GM12878 (cell line): Measurements from ENCODE around the gene PPOX. TPM values are rescaled to one million over a fixed set of nuclear protein-coding genes. Genes with fewer than 3 reads are reported as not detected.

Experiments used
- BMI1 ChIP-seq: fragments of 450-650 bp; IDR thresholded peaks from 2 replicates; pipeline ENCODE4 v1.6.1; 2016; ENCODE audit warnings: mild to moderate bottlenecking, moderate library complexity, borderline replicate concordance
- CHD2 ChIP-seq: IDR thresholded peaks from 2 replicates; pipeline ENCODE4 v1.6.1; 2011; ENCODE audit warnings: low read depth, low read length, improper control_type of control experiment, borderline replicate concordance
- CREB1 ChIP-seq: IDR thresholded peaks from 2 replicates; pipeline ENCODE4 v1.6.1; 2012; ENCODE audit warnings: low read depth, mild to moderate bottlenecking, inconsistent platforms
- EZH2 ChIP-seq: IDR thresholded peaks from 2 replicates; pipeline ENCODE4 v1.6.1; 2012; ENCODE audit warnings: low read depth, mild to moderate bottlenecking, control low read depth, inconsistent platforms, low read length, borderline replicate concordance; ENCODE audit not compliant: control insufficient read depth
- HCFC1 ChIP-seq: fragments of 150-350 bp; IDR thresholded peaks from 2 replicates; pipeline ENCODE4 v1.6.1; 2014; ENCODE audit warnings: low read length
- MLLT1 ChIP-seq: fragments of 450-650 bp; IDR thresholded peaks from 2 replicates; pipeline ENCODE4 v1.6.1; 2016; ENCODE audit warnings: mild to moderate bottlenecking
- NFIC ChIP-seq: IDR thresholded peaks from 2 replicates; pipeline ENCODE4 v1.6.1; 2012; ENCODE audit warnings: low read depth, mild to moderate bottlenecking, inconsistent platforms, low read length, moderate library complexity
- NFYA ChIP-seq: IDR thresholded peaks from 2 replicates; pipeline ENCODE4 v1.6.1; 2011; ENCODE audit warnings: low read depth, mild to moderate bottlenecking, low read length, improper control_type of control experiment, borderline replicate concordance
- PRDM15 ChIP-seq: fragments of 450-650 bp; formaldehyde crosslinking; IDR thresholded peaks from 2 replicates; pipeline ENCODE4 v1.4.0; 2020; ENCODE audit warnings: mild to moderate bottlenecking, moderate library complexity
- SMARCA5 ChIP-seq: fragments of 450-650 bp; IDR thresholded peaks from 2 replicates; pipeline ENCODE4 v1.6.1; 2017; ENCODE audit warnings: mild to moderate bottlenecking
- SUPT20H ChIP-seq: IDR thresholded peaks from 2 replicates; pipeline ENCODE4 v1.6.1; 2011; ENCODE audit warnings: low read depth, mild to moderate bottlenecking, low read length, moderate library complexity, borderline replicate concordance; ENCODE audit not compliant: control insufficient read depth
- USF2 ChIP-seq: IDR thresholded peaks from 2 replicates; pipeline ENCODE4 v1.6.1; 2011; ENCODE audit warnings: low read depth, low read length, improper control_type of control experiment, borderline replicate concordance
- ZBTB11 ChIP-seq: fragments of 450-650 bp; formaldehyde crosslinking; IDR thresholded peaks from 2 replicates; pipeline ENCODE4 v1.5.0; 2022; ENCODE audit warnings: mild to moderate bottlenecking, missing genetic modification characterization
- ZNF24 ChIP-seq: fragments of 450-650 bp; IDR thresholded peaks from 2 replicates; pipeline ENCODE4 v1.6.1; 2017; ENCODE audit warnings: antibody characterized with exemption, mild to moderate bottlenecking
- ZNF592 ChIP-seq: fragments of 450-650 bp; IDR thresholded peaks from 2 replicates; pipeline ENCODE4 v1.6.1; 2017; ENCODE audit warnings: mild to moderate bottlenecking, moderate library complexity
- polyA plus RNA-seq, 11 experiments: library from polyadenylated mRNA; depleted of rRNA in 4 of 11; unstranded in 6 of 11; stranded (reverse) in 5 of 11; fragments of >200 nt; fragmentation: Nextera tagmentation in 4 of 11; fragmentation: Illumina TruSeq in 1 of 11; extraction: Ambion mirVana in 4 of 11; extraction: Trizol in 1 of 11; gene quantifications; 1 replicate in 1 of 11; 2 replicates in 10 of 11; pipeline versions ENCODE4 v1.2.1 to v1.2.3, GENCODE V29; 2011 to 2016; ENCODE audit warnings: inconsistent platforms in 2 of 11, missing spikeins in 2 of 11, low read depth in 1 of 11
- total RNA-seq, 4 experiments: library from RNA; depleted of rRNA in 3 of 4; stranded (reverse); fragments of >200 nt in 3 of 4; fragmentation: Illumina TruSeq in 1 of 4; extraction: Trizol in 1 of 4; gene quantifications; 2 replicates each; pipeline versions ENCODE4 v1.2.1 to v1.2.3, GENCODE V29; 2013 to 2021

Gene PPOX
- total and polyA plus RNA-seq, 10 of the 15 experiments (the other 5 are each of a cell fraction or from before 2014, with no cell fraction given) = 8.9 to 31.5 (median 20.3) TPM

- TF ChIP-seq MLLT1 (no peak), ZNF592 (no peak), EZH2 (no peak), SMARCA5 (no peak), HCFC1 (no peak), USF2 (no peak), PRDM15 (CRISPR knock-in tag) (no peak), ZBTB11 (CRISPR knock-in tag) (no peak), CREB1 (peak; percentile 86), SUPT20H (no peak), NFIC (no peak), BMI1 (no peak), NFYA (no peak), ZNF24 (no peak), CHD2 (no peak)
Measured at GRCh38 chr1:161119092-161119903, 46.9 kb upstream of the PPOX start (continued).
